ENCODE results near the gene LASP1NB.
"Not testable (repeated sequence)": the region's sequence is repeated elsewhere in the genome, so short reads cannot be mapped to it uniquely, and the experiment has no call there.

The LASP1NB gene

DNA sequence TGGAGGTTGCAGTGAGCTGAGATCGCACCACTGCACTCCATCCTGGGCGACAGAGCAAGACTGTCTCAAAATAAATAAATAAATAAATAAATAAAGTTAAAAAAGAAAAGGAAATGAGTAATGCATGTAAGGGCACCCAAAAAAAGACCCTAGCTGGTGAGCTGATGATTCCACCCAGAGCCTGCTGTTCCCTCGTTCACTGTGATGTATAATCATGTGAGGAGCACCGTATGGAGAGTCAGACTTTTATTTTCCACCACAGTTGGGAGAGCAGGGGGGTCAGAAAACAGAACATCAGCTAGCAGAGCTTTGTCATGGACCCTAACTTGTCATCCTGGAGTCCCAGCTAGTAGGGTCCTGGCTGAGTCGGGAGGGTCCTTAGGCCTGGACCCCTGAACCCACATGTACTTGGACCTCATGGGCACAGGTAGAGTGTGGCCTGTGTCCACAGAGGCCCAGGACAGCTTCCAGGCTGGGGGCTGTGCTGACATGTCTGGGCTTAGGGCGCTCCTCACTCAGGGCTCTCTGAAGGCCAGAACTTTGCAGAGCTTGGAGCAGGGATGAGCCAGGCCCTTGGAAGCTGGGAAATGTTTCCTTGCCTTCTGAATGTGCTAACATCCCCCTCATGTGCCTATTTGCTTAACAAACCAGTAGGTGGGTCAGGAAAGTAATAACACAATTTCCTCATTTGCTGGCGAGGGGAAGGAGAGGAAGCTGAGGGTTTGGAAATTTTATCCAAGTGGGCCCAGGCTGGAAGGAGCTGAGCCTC is 18.8 kb upstream of the LASP1NB start:
- Mint-ChIP-seq H3K27ac (peak overlapping the region; percentile 80), H3K4me1 (peaks cover 47% of the 10 kb centered on the region), H3K9me3 (no peaks in the 10 kb centered on the region), H3K36me3 (peaks cover 88% of the 10 kb centered on the region), H3K4me3 (no peak overlapping the region)
- no peak for DNase-seq (ENCODE audit: low spot score in 2 of 2)
- ATAC-seq = no peak

DNA sequence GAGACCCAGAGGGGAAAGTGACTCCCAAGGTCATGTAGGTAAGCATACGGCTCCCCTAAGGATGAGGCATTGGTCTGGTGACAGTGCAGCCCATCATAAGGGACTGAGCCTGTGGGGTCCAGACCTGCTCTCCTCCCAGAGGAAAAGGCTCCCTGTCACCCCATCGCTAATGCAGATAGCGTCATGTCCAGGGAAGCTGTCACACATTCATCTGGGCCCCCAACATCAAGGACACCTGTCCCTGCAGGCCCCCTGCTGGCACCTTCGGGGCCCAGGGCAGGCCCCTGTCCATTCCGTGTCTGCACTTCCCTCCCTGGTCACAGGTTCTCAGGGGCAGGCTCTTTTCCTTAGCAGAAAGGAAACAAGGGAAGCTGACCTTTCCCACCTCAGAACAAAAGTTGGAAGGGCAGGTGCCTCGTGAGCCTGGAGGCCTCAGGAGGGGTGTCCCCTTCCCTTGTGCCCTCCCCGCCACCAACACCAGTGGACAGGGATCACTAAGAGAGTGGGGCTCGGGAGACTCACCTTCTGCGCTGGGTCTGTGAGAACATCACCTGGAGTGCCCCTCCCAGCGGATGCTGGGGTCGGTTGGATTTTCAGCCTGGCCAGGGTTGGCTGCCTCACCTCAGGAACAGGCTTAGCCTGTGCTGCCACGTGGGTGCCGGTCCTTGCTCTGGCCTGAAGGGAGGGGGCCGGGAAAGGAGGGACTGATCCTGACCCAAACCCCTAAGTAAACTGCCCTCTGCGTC is 17.3 kb upstream of the LASP1NB start:
- Mint-ChIP-seq H3K4me3 (no peak overlapping the region), H3K4me1 (peaks cover 58% of the 10 kb centered on the region), H3K9me3 (no peaks in the 10 kb centered on the region), H3K27ac (peak overlapping the region; percentile 80), H3K36me3 (peaks cover 88% of the 10 kb centered on the region)
- ATAC-seq (peak; percentile 17), DNase-seq (ENCODE audit: low spot score in 2 of 2) (no peak)

DNA sequence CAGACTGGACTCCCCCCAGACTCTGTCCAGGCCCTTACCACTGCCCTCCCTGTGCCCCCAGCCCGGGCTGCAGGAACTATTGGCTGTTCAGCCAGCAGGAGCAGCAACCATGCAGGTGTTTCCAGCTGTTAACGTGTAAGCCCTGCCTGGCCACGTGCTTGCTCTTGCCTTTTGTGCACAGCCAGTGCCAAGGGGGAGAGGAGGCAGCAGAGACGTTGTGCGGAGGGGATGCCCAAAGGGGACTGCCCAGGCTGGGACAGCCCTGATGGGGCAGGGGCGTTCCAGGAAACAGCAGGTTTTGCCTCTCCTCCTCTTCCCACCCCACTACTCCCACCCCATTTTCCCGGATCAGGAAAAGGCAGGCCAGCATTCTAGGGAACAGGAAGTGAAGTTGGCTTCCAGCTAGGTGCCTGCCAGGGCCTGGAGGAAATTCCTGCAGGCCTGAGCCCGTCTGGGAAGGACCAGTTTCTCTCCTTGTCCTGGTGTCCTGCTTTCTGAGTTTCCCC is 16.7 kb upstream of the LASP1NB start:
- H3K27ac Mint-ChIP-seq = peak overlapping the region; percentile 80
- H3K4me1 Mint-ChIP-seq = peaks cover 58% of the 10 kb centered on the region
- H3K4me3 Mint-ChIP-seq = no peak overlapping the region
- DNase-seq (ENCODE audit: low spot score in 2 of 2) (no peak), ATAC-seq (peak; percentile 20)
- peaks cover 88% of the 10 kb centered on the region for H3K36me3 Mint-ChIP-seq
- no peaks in the 10 kb centered on the region for H3K9me3 Mint-ChIP-seq

DNA sequence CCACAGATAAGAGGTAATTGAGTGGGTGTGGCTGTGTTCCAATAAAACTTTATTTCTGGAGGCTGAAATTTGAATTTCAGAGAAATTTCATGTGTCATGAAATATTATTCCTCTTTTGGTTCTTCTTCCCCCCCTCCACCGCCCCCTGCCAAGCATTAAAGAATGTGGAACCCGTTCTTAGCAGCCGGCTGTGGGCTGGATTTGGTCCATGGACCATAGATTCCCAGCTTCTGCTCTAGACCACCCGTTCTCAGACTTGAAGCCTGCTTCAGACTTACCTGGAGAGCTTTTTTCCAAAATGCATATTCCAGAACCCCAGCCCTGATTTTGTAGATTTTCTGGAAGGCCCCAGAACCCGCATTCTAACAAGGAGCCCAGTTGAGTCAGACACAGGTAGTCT is 15.1 kb upstream of the LASP1NB start:
- DNase-seq (ENCODE audit: low spot score in 2 of 2) = no peak
- H3K4me3 Mint-ChIP-seq = no peak overlapping the region

DNA sequence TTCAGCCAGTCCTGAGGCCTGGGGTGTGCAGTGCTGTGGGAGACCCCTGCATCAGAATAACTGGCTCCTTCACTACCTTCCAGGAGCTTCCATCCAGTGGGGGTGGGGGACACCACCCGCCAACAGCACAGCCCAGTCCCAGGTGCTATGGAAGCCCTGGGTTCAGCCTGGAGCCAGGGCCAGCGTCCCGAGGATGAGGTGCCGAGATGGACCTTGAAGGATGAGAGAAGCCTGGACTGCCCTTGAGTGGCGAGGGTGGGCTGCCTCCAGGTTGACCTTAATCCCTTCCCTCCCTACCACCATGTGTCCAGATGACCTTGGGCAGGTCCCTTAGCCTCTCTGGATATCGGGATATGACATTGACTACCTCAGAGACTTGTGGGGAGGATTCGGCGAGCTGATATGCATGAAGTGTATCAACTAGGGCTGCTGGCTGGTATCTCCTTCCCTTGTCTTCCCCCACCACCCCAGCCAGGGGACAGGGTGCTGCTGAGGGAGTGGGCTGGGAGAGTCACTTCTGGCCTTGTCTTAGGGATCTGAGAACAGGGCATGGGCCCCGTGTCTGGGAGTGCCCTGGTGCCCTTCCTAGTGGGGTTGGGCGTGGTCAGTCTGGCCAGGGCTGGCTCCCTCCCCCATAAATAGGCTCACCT is 14.2 kb upstream of the LASP1NB start:
- H3K9me3 Mint-ChIP-seq = no peaks in the 10 kb centered on the region
- peak overlapping the region; percentile 88 for H3K27ac Mint-ChIP-seq
- ATAC-seq = no peak
- no peak for DNase-seq (ENCODE audit: low spot score in 2 of 2)
- no peak overlapping the region for H3K4me3 Mint-ChIP-seq
- peaks cover 88% of the 10 kb centered on the region for H3K36me3 Mint-ChIP-seq
- H3K4me1 Mint-ChIP-seq = peaks cover 54% of the 10 kb centered on the region

More for the DNA sequence above, 15.1 kb upstream of the LASP1NB start:
- H3K4me1 Mint-ChIP-seq = peaks cover 63% of the 10 kb centered on the region
- H3K9me3 Mint-ChIP-seq = no peaks in the 10 kb centered on the region
- ATAC-seq = no peak
- no peak overlapping the region for H3K27ac Mint-ChIP-seq
- peaks cover 88% of the 10 kb centered on the region for H3K36me3 Mint-ChIP-seq

DNA sequence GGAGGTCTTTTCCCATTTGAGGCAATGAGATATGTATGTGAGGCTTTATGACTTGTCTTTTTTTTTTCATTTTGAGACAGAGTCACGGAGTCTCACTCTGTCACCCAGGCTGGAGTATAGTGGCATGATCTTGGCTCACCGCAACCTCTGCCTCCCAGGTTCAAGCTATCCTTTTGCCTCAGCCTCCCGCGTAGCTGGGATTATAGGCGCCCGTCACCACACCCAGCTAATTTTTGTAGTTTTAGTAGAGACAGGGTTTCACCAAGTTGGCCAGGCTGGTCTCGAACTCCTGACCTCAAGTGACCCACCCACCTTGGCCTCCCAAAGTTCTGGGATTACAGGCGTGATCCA is 13.7 kb upstream of the LASP1NB start:
- not testable (repeated sequence) for DNase-seq (ENCODE audit: low spot score in 2 of 2); H3K4me3 Mint-ChIP-seq; H3K9me3 Mint-ChIP-seq; ATAC-seq
- Mint-ChIP-seq H3K27ac (peak overlapping the region; percentile 88), H3K4me1 (peaks cover 56% of the 10 kb centered on the region), H3K36me3 (peaks cover 92% of the 10 kb centered on the region)

DNA sequence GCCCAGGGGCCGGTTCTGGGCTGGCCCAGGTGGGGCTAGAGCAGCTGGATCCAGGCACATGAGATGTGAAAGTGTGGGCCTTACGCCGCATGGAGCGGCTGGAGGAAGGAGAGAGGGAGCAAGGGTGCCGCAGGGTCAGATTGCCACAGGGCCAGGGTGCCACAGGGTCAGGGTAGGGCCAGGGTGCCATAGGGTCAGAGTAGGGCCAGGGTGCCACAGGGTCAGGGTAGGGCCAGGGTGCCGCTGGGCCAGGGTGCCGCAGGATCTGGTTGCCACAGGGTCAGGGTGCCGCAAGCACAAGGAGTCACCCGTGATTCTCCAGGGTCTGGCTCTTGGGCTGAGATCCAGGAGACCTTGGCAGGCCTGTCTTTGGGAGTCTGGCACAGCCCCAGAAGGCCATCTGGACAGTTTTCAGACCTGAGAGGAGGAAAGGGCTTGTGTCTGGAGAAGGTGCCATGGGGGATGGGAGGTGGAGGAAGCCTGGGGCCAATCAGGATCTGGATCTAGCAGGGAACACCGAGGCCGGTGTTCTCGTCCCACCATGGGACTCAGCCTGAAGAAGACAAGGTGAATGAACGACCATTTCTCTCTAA is 13.1 kb upstream of the LASP1NB start:
- no peak for DNase-seq (ENCODE audit: low spot score in 2 of 2)
- Mint-ChIP-seq H3K27ac (peak overlapping the region; percentile 88), H3K4me3 (no peak overlapping the region), H3K9me3 (no peaks in the 10 kb centered on the region), H3K36me3 (peaks cover 96% of the 10 kb centered on the region), H3K4me1 (peaks cover 58% of the 10 kb centered on the region)
- ATAC-seq = no peak

DNA sequence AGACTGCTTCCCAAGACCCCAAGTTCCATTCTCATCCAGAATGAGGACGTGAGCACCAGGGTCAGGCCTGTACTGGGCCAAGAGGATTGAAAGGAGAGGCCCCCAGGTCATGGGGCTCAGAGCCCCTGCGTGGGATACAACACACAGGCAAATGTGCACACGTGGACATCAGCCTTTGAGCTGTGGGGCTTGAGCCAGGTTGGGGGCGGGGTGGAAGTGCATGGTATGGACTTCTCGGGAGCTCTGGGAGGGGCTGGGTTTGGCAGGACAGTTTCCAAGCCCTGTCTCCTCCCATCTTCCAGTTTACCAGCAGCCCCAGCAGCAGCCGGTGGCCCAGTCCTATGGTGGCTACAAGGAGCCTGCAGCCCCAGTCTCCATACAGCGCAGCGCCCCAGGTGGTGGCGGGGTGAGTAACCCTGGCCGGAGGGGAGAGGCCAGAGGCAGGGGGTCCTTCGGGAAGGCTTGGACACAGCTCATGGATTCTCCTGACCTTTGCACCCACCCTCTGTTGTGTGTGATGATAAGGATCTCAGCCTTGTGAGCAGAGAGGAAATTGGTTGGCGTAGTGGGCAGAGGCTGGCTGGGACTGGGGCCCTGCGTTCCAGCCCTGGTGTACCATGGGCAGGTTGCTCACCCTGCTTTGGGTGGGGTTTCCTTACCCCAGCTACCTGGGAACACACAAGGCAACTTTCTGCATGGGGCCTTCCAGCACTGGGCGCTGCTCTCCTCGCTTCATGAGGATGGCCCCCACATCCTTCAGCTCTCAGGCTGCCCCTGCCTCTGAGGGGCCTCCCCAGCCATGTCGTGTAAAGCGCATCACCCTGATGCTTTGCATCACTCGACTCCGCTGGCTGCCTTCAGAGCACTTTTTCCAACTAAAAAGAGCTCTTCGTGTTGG is 10.4 kb upstream of the LASP1NB start:
- Mint-ChIP-seq H3K36me3 (peaks cover 100% of the 10 kb centered on the region), H3K9me3 (no peaks in the 10 kb centered on the region), H3K27ac (peak overlapping the region; percentile 84), H3K4me1 (peaks cover 48% of the 10 kb centered on the region), H3K4me3 (no peak overlapping the region)
- ATAC-seq (no peak), DNase-seq (ENCODE audit: low spot score in 2 of 2) (no peak)

DNA sequence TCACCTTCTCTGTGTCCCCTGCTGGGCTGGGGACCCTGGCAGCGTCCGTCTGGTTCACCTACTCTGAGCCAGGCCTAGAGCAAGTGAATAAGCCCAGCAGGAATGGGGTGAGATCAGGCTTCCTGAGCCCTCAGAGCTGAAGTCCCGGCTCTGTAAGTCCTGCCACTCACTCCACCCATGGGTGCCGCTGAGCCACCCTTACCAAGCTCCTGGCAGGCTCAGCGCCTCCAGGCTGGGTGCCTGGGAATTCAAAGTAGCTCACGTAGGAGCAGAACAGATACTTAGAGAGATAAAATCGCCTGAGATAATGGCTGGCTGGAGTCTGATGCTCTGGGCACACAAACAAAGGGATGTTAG is 9.8 kb upstream of the LASP1NB start:
- Mint-ChIP-seq H3K4me3 (no peak overlapping the region), H3K9me3 (no peaks in the 10 kb centered on the region), H3K27ac (peak overlapping the region; percentile 84), H3K36me3 (peaks cover 100% of the 10 kb centered on the region), H3K4me1 (peaks cover 53% of the 10 kb centered on the region)
- no peak for DNase-seq (ENCODE audit: low spot score in 2 of 2)
- ATAC-seq = no peak

DNA sequence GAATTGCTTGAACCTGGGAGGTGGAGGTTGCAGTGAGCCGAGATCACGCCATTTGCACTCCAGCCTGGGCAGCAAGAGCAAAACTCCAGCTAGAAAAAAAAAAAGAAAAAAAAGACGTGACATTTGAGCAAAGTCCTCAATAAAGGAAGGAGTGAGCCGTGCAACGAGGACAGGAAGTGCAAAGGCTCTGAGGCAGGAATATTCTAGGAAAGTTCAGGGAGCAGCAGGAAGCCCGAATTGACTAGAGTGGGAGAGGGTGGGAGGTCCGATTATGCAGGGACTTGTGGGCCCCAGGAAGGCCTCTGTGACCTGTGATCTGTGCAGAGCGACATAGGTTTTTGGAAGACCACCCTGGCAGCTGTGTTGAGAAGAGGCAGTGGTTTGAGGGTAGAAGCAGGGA is 8.6 kb upstream of the LASP1NB start:
- Mint-ChIP-seq H3K36me3 (peaks cover 100% of the 10 kb centered on the region), H3K27ac (peak overlapping the region; percentile 73), H3K4me1 (peaks cover 57% of the 10 kb centered on the region), H3K9me3 (no peaks in the 10 kb centered on the region), H3K4me3 (no peak overlapping the region)
- ATAC-seq = no peak
- no peak for DNase-seq (ENCODE audit: low spot score in 2 of 2)

DNA sequence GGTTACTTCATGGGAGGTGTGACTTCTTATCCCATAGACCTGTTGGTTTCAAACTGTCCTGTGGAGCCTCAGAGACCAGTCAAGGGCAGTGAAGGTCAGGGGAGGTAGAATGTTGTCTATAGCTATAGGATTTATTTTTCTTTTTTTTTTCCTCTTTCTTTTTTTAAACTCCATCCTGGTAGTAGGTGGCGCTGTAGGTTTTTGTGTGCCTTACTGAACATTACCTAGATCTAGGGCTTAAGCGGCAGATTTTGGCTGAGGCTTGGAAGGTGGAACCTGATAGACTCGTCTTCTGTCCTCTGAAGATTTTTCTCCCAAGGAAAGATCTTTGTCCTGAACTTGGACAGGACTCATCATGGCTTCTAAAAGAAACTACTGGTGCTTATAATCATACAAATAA is 8.2 kb upstream of the LASP1NB start:
- Mint-ChIP-seq H3K4me3 (no peak overlapping the region), H3K9me3 (no peaks in the 10 kb centered on the region), H3K27ac (peak overlapping the region; percentile 73), H3K4me1 (peaks cover 57% of the 10 kb centered on the region), H3K36me3 (peaks cover 100% of the 10 kb centered on the region)
- DNase-seq (ENCODE audit: low spot score in 2 of 2) = no peak
- no peak for ATAC-seq

DNA sequence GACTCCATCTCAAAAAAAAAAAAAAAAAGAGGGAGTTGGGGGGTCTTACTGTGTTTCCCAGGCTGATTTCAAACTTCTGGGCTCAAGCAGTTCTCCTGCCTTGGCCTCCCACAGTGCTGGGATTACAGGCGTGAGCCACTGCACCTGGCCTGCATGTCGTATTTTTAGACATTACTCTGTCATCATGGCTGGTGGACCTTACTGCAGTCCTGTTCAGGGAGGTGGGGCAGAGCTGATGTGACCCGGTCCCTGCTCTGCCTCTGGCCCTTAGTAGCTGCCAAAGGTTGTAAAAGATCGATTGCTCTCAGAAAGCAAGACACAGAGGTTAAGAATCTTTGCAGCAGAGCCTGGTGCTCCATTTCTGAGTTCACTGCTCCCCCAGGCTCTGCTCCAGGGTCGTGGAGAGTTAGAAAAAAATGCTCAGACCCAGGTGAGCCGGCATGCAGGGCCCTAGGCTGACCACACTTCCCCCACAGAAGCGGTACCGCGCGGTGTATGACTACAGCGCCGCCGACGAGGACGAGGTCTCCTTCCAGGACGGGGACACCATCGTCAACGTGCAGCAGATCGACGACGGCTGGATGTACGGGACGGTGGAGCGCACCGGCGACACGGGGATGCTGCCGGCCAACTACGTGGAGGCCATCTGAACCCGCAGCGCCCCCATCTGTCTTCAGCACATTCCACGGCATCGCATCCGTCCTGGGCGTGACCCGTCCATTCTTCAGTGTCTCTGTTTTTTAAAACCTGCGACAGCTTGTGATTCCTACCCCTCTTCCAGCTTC is 7.1 kb upstream of the LASP1NB start:
- Mint-ChIP-seq H3K36me3 (peaks cover 97% of the 10 kb centered on the region), H3K4me1 (peaks cover 47% of the 10 kb centered on the region), H3K27ac (peak overlapping the region; percentile 86), H3K9me3 (no peaks in the 10 kb centered on the region), H3K4me3 (no peak overlapping the region)
- ATAC-seq (no peak), DNase-seq (ENCODE audit: low spot score in 2 of 2) (peak in 1 of 2 donors; percentile 41)

DNA sequence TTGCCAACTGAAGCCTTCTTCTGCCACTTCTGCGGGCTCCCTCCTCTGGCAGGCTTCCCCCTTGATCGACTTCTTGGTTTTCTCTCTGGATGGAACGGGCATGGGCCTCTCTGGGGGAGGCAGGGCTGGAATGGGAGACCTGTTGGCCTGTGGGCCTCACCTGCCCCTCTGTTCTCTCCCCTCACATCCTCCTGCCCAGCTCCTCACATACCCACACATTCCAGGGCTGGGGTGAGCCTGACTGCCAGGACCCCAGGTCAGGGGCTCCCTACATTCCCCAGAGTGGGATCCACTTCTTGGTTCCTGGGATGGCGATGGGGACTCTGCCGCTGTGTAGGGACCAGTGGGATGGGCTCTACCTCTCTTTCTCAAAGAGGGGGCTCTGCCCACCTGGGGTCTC is 6.5 kb upstream of the LASP1NB start:
- no peaks in the 10 kb centered on the region for H3K9me3 Mint-ChIP-seq
- peak overlapping the region; percentile 86 for H3K27ac Mint-ChIP-seq
- DNase-seq (ENCODE audit: low spot score in 2 of 2) = no peak
- peaks cover 47% of the 10 kb centered on the region for H3K4me1 Mint-ChIP-seq
- peaks cover 95% of the 10 kb centered on the region for H3K36me3 Mint-ChIP-seq
- no peak for ATAC-seq
- H3K4me3 Mint-ChIP-seq = no peak overlapping the region
